Left lobe of liver (tissue), 2 donors: ENCODE data around the gene SMIM10. TPM values are rescaled to one million over a fixed set of nuclear protein-coding genes. Genes with fewer than 3 reads are reported as not detected.
"Not testable (repeated sequence)": the region's sequence is repeated elsewhere in the genome, so short reads cannot be mapped to it uniquely, and the experiment has no call there.

ENCODE experiments used
- ATAC-seq: fragments of 200-7000 bp; cut with Tn5 transposase; one replicate; pipeline ENCODE4 v1.9.1; 2020; ENCODE audit warnings: mild to moderate bottlenecking, moderate library complexity
- DNase-seq: peaks from one replicate; pipeline ENCODE4 v3.0.0-alpha.2; 2020; ENCODE audit warnings: low spot score
- total RNA-seq: library from RNA; stranded (reverse); gene quantifications from one replicate; pipeline ENCODE4 v1.2.1, GENCODE V29; 2021
- donor health status: DM: no; HTN: no; CAD: no; lungs with moderate emphysema.
- donor health status: DM: no; HTN: yes; CAD: no.

The SMIM10 gene
- total RNA-seq, 1 donor from 2014 or later = 0.33 TPM

- ATAC-seq (no peak), DNase-seq (no peak)
Observed at GRCh38 chrX:135009838-135010237, 19.0 kb downstream of the SMIM10 start.

GRCh38 chrX:135010921-135011320 lies 20.1 kb downstream of the SMIM10 start:
- ATAC-seq (no peak), DNase-seq (no peak)

DNA sequence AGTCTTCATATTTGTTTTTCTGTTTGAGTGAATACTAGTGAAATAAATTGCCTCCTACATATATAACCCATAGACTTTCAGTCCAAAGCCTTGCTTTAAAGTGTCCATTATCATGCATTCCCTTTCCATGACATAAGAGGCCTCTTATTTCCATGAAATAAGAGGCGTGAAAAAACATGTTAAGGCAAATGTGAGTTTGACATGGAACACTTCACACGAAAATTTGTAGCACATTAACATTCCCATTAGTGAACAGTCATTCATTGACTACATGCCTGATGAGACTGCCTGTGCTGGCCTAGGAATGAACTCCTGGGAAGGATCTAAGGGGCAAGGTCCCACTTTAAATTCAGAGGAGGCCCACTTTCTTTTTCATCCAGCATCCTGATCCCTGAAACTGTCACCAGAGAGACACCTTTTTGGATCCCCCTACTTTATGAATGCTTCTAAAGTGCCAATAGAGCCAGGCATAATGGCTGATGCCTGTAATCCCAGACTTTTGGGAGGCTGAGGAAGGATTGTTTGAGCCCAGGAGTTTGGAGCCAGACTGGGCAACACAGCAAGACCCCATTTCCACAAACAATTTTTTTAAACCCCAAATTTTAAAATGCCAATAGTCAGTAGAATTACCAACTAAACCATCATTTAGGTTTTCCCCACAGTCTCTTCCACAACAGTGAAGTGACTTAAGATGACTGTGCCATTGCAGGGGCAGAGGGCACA lies 24.9 kb downstream of the SMIM10 start:
- DNase-seq (no peak), ATAC-seq (no peak)

- DNase-seq, ATAC-seq: not testable (repeated sequence)
Observed at GRCh38 chrX:135019890-135020289, 29.1 kb downstream of the SMIM10 start.

GRCh38 chrX:135023791-135024190 lies 33.0 kb downstream of the SMIM10 start:
- not testable (repeated sequence) for DNase-seq, ATAC-seq

- DNase-seq = no peak
- no peak for ATAC-seq
Observed at GRCh38 chrX:135024526-135024925, 33.7 kb downstream of the SMIM10 start.

DNA sequence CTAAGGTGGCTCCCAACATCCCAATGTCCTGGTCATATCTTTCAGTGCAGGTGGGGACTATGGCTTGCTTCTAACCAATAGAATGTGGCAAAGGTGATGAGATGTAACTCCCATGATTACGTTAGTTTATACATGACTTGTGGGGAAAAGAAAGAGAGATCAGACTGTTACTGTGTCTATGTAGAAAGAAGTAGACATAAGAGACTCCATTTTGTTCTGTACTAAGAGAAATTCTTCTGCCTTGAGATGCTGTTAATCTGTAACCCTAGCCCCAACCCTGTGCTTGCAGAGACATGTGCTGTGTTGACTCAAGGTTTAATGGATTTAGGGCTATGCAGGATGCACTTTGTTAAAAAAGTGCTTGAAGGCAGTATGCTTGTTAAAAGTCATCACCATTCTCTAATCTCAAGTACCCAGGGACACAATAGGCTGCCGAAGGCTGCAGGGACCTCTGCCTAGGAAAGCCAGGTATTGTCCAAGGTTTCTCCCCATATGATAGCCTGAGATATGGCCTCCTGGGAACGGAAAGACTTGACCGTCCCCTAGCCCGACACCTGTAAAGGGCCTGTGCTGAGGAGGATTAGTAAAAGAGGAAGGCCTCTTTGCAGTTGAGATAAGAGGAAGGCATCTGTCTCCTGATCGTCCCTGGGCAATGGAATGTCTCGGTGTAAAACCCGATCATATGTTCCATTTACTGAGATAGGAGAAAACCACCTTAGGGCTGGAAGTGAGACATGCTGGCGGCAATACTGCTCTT lies 39.6 kb downstream of the SMIM10 start:
- DNase-seq, ATAC-seq: not testable (repeated sequence)

GRCh38 chrX:135041149-135042123 lies 50.6 kb downstream of the SMIM10 start:
- ATAC-seq, DNase-seq: not testable (repeated sequence)

Other genes starting within 250 kb of the SMIM10 start
- gene PABIR2, start 193.8 kb upstream of the SMIM10 start, total RNA-seq = 4.8 TPM
- 2.1 TPM for gene MOSPD1, start 75.7 kb upstream of the SMIM10 start, total RNA-seq
- gene RTL8B, start 31.6 kb downstream of the SMIM10 start, total RNA-seq = 0.93 TPM
- 28.2 TPM for gene RTL8C, start 41.4 kb downstream of the SMIM10 start, total RNA-seq
- gene RTL8A, start 61.1 kb downstream of the SMIM10 start, total RNA-seq = 10.9 TPM
- gene SMIM10L2B, start 107.7 kb downstream of the SMIM10 start, total RNA-seq = 1.1 TPM
- not detected for gene ETDB, start 129.5 kb downstream of the SMIM10 start, total RNA-seq
- gene CT55, start 180.4 kb downstream of the SMIM10 start, total RNA-seq = not detected